Measurements from ENCODE around the gene KLHL30.

The KLHL30 gene

DNA sequence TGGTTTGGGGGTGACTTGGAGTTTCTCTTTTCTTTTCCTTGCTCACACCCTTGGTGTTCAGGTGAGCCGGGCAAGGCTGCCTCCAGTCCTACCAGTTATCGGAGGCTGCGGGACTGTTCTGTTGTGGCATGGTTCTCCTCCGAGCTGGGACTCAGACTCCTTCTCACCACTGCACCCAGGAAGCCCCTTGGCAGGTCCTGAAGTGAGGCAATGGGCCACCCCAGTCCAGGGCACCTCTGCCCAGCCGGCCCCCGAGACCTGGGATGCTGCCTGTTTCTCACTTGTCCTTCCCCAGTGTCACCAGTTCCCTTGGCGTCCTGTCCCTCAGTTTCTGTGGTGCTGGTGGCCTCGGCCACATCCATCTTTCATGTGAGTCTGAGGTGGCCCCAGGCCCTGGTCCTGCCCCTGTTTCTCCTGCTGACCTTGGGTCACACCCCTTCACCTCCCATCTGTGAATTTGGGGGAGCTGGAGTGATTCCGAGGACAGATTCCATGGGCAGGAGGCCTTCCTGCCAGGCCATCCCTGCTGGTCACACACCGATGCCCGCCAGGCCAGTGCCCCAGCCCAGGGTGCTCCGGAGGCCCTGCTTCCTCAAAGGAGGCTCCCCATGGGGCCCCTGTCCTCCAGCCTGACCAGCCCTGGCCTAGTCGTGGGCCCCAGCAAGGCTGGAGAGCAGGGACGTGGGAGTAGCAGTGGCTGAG lies 6.6 kb upstream of the KLHL30 start:
- no peak for DNase-seq

DNA sequence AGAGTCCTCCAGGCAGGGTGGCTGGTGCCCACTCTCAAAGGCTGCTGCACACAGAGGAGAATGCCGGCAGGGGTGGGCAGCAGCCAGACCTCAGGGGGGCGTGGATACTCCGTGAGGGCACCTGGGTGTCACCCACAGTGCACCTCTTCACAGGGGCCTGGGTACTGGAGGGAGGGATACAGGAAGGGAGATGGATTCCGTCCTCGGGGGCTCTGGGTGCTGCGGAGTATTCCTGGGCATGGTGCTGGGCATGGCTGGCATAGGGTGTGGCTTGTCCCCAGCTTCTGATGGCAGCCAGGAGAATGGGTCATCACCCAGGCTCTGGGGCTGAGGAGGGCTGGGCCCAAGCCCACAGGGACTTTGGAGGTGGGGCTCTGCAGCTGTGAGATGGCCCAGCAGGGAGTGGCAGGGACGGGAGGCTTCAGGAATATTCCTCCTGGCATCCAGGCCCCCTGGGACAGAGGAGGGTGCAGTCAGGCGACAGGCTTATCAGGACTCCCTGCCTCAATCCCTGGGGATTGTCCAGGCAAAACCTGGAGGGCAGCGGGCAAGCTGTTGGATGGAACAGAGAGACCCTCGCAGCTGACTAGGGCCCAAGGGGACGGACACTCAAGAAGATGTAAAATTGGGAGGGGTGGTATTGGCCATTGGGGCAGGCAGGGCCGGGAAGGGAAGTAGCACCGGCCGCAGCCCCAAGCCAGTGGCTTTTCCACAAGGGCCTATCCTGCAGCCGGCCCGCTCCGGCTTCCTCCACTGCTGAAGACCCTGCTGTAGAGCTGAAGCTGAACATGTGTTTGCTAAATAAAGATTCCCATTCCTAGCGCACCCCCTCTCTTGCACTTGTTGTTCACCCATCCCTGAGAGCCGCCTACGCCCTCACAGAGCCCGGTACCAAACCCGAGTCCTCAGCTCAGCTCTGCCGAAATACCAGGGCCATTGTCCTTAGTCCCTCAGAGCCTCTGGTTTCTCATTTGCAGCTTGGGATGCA lies 5.7 kb upstream of the KLHL30 start:
- DNase-seq: no peak

DNA sequence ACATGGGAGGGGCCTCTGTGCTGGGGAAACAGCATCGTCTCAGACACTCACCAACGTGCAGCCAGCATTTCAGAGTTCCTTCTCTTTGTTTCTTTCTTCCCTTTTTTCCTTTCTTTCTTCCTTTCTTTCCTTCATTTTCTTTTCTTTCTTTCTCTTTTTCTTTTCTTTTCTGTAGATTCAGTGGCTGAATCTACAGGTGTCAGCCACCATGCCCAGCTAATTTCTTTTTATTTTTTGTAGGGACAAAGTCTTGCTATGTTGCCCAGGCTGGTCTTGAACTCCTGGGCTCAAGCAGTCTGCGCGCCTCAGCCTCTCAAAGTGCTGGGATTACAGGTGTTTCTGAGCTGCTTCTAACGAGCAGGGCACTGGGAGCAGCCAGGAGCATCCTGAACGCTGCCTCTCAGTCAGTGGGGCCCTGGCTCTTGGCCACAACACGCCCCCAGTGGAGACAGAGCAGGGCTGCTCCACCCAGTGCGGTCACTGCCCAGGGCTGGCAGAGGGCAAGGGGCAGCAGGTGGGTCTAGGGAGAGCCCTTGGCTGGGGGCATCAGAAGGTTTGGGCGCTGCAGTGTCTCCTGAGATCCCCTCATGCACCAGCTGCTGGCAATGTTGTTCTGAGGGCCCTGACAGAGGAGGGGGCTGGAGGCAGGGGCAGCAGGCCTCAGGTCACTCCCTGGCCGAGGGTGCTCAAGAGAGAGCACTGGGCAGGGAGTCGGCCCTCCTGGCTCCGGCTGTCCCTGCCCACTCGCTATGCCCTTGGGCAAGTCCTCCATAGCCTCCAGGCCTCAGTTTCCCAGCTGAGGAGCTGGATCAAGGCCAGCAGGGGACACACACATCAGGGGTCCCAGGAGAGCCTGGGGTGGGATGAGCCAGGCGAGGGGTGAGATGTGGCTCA lies 4.7 kb upstream of the KLHL30 start:
- DNase-seq: no peak

DNA sequence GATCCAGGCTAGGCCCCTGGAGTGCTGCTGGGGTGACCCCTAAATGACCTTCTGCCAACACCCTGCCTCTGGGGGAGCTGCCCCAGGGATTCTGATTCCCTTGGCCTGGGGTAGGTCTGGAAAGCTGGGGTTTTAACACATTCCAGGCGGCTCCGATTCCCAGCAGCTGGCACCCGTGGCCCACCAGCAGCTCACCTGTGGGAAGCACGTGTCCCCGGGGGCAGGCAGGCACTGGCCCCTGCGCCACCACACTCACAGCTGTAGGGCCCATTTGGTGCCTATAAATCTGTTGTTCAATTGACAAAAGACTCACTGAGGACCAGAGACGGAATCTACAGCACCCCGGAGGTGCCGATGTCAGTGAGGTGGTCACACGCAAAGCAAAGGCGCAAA lies 4.1 kb upstream of the KLHL30 start:
- no peak for DNase-seq

DNA sequence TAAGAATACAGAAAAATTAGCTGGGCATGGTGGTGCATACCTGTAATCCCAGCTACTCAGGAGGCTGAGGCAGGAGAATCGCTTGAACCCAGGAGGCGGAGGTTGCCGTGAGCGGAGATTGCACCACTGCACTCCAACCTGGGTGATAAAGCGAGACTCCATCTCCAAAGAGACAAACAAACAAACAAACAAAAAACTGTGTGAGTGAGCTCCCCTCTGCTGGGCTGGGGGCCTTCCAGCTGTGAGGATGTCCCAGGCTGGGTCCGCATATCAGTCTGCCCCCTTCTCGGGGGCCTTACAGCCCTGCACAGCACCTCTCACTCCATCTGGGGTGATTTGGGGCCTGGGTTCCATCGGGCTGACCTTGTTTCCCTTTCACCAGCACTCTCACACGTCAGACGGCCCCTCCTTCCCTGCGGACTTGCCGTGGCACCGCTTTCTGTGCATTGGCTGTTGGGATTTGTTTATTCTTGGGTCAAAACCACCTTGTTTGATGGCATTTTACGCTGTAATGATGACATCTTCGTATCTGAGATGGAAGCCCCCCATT lies 2.8 kb upstream of the KLHL30 start:
- no peak for DNase-seq

DNA sequence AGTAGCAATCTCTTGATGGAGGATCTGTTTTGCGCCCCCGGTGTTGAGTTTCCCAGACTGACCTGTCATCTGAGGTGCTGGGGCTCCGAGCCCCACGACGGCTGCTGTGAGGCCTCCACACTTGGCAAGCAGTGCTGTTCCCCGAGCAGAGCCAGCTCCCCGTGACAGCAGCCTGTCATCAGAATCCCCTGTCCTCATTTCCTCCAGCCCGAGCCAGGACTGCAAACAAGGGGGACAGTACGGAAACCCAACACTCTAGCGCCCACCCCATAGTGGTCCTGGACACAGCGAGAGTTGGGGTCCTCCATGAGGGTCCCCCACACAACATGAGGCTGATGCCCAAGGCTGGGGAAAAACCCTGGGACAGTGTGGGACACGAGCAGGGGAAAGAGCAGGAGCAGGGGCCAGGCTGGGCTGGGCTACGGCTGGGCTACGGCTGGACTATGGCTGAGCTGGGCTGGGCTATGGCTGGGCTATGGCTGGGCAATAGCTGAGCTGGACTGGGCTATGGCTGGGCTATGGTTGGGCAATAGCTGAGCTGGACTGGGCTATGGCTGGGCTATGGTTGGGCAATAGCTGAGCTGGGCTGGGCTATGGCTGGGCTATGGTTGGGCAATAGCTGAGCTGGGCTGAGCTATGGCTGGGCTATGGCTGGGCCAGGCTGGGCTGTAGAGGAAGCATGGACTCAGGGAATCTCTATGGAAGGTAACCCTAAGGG lies 1.5 kb upstream of the KLHL30 start:
- DNase-seq: no peak

DNA sequence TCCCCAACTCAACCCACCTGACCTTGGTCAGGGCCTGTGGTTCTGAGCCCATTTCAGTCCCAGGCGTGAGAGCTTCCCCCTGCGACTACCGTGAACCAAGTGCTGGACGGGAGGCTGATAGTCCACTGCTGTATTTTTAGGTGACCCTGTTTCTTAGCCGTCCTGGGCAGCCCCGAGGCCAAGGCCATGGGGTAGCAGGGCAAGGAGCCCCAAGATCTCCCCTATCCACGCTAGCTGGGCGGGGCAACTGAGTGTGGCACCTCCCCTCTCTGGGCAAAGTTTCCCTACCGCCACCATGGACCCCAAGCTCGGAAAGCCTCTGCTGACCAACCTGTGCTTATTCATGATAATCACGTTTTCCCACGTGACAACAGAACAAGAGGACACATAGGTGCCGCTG lies 583 bp upstream of the KLHL30 start:
- no peak for DNase-seq

DNA sequence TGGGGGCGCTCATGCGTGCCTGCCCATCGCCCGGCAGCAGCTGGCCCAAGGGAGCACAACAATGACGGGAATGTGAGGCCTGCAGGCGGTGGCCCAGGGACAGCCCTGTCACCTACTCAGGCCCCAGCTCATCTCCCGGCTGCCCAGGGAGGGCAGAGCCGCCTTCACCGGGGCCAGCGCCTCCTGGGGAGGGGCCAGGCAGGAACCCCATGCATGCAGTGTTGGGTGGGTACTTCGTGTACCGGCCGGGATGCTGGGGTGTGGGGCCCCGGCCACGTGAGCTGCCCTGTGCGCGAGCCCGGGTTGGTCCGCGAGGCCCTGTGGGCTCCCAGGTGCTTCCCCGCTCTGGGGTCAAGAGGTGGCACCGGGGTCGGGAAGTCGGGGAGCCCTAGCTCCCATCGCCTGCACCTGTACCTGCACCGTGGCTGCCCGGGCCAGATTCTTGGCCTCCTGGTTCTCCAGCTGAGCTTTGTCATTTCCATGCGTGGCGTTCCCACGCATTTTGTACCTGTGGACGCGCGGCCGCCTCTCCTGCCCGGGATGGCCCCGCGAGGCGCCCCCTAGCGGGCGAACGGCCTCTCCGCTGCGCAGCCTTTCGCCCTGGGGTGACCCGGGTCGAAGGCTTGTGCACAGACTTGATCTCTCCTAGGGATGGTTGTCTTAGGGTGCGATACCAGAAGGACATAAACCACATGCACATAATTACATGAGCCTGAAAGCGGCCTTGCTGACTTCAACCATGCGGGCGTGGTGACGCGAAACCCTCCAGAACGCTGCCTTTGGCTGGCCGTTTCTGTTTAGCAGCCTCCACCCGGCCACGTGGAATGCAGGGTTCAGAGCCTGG lies 950 bp downstream of the KLHL30 start:
- no peak for DNase-seq

DNA sequence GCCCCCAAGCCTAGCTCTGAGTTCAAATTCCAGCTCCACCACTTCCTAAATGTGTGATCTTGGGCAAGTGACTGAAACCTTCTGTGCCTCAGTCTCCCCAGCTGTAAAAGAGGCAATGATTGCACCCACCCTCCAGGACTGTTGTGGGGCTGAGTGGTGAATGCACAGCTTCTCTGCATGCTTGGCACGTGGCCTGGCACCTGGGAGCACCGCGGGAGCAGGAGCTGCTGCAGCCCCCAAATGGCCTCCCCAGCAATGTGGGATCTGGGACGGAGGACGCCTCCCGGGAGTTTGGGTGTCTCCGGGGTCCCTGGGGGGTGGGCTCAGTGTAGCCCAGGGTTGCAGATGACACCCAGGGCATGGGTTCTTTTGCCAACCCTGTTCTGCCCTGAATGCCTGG lies 1.6 kb downstream of the KLHL30 start:
- no peak for DNase-seq

DNA sequence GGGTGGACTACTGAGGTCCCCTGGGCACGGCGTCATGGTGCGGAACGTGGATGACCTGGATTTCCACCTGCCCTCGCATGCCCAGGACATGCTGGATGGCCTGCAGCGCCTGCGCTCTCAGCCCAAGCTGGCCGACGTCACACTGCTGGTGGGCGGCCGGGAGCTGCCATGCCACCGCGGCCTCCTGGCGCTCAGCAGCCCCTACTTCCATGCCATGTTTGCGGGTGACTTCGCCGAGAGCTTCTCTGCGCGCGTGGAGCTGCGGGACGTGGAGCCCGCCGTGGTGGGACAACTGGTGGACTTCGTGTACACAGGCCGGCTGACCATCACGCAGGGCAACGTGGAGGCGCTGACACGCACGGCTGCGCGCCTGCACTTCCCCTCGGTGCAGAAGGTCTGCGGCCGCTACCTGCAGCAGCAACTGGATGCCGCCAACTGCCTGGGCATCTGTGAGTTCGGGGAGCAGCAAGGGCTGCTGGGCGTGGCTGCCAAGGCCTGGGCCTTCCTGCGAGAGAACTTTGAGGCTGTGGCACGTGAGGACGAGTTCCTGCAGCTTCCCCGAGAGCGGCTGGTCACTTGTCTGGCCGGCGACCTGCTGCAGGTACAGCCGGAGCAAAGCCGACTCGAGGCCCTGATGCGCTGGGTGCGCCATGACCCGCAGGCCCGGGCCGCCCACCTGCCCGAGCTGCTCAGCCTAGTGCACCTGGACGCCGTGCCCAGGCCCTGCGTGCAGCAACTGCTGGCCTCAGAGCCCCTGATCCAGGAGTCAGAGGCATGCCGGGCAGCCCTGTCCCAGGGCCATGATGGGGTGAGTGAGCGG lies 2.5 kb downstream of the KLHL30 start:
- DNase-seq: no peak

DNA sequence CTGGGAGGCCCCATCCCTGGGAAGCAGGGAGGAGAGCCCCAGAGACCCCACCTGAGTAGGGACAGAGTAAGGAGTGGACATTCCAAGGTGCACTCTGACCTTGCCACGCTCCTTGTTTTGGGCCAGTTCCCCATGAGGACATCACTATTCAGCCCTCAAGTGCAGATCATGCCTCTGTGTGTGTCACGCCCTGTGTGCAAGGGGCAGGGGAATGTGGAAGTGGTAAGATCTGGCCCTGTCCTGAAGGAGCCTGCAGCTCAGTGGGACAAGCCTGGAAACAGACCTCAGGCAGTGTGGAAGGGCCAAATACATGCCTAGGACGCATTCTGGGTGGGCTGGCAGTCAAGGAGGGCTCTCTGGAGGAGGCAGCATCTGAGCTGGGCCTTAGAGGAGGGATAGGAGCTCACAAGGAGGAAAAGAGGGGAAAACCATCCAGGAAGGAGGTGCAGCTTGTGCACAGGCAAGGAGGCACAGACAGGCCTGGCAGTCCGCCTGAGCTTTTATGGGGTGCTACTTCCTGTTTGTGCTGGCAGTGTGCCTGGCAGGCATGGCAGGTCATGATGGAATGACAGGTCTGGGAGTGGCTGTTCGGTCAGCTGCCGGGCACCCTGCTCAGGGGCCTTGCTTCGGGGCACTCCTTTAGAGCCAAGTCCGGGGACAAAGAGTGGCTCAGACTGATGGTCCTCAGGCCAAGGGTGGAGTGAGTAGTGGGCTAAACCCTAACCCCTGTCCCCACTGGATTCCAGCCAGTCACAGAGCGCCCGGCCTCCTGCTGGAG lies 3.3 kb downstream of the KLHL30 start:
- no peak for DNase-seq

DNA sequence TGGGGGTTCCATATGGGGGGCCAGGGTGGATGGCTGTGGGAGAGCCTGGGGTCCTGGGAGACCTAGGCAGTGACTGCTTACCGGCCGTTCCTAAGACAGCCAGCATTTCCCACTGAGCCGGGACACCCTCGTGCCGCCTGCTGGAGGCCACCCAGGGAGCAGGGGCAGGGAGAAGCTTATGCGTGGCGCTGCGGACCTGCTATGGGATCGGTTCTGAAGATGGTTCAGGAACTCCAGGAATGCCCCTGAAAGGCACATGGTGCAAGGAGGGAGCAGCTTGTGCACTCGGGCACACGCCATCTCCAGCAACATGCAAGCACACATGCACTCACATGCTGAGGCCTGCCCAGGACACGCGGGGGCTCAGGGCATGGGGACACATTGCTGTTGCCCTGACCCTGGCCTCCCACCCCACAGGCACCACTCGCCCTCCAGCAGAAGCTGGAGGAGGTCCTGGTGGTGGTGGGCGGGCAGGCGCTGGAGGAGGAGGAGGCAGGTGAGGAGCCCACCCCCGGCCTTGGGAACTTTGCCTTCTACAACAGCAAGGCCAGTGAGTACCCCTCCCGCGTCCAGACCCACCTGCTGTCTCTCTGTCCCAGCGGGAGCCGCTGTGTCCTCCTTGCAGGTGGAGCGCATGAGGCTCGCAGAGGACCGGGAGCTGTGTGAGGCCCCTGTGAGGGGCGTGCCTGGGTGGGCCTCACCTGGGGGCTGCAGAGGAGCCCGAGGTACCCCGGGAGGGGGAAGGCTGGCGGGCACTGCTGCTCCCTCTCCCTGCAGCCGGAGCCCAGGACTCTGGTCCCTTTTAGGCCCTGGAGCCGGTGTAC lies 4.1 kb downstream of the KLHL30 start:
- no peak for DNase-seq

DNA sequence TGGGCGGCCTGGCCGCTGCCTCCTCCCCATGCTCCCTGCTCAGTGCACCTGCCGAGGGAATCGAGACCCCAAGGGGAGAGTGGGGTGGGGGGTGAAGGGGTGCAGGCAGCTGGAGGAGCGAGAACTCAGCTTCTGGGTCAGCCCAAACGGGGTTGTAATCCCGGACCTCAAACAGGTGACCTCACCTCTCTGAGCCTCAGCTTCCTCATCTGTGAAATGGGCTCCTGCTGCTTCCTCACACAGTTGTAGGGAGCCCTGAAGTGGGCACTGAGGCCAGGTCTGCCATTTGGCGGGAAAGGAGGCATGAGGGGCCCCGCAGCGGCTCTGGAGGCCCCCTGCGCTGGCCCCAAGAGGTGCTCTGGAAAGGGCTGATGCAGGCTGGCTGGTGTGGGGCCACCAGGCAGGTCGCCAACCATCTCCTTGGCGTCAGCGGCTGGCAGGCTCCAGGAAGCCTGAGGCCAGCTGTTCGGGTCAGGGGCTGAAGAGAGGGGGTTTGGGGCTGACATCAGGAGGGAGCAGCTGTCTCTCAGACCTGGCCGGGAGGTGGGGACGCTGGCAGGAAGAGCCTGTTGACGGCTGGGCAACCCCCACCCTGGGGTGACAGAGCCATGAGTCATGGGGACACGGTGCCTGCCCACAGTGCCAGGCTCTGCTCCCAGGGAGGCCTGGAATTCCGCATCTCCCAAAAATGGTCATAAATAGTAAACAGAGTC lies 4.9 kb downstream of the KLHL30 start:
- DNase-seq: no peak

DNA sequence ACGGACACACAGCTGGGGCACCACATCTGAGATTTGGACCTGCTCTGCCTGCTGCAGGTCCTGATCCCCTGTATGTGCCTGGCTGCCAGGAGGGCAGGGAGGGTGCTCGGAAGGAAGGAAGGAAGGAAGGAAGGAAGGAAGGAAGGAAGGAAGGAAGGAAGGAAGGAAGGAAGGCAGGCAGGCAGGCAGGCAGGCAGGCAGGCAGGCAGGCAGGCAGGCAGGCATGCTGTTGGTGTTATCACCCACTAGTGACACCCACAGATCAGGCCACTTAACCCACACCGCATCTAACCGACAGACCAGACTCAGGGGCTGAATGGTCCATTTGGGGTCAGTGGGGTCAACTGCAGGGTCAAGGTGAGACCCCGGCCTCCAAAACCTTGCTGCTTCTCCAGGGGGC lies 5.8 kb downstream of the KLHL30 start:
- no peak for DNase-seq

DNA sequence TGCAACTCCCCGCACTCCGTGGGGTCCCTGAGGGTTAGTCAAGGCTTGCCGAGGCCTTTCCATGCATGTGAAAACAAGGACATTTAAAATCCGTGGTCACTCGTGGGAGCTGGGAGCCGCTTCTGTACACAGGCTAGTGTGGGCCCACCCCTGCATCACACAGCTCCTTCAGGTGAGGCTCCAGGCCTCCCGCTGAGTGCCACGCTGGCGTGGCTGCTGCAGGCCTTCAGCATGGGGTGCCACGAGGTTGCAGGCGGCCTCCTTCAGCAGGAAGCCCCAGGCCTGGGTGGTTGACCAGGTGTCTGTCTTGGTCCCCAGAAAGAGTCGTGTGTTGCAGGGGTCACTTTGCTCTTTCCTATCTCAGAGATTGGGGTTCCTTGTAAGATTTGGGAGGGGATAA lies 6.6 kb downstream of the KLHL30 start:
- DNase-seq: no peak

DNA sequence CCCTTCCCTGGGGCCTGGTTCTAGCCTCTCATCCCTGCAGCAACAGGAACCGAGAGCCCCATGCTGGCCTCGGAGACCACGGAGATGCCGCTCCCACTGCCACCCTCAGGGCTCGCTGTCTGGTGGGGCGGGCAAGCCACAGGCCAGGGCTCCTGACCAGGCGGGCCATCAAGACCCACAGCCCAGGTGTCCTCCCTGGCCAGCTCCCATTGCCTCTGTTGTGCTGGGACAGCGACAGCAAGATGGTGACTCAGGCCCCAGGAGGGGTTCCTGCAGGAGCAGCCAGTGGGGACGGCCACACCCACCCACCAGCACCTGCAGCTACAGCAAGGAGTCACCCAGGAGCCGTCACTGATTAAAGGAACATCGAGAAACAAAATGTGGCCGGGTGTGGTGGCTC lies 7.4 kb downstream of the KLHL30 start:
- no peak for DNase-seq

DNA sequence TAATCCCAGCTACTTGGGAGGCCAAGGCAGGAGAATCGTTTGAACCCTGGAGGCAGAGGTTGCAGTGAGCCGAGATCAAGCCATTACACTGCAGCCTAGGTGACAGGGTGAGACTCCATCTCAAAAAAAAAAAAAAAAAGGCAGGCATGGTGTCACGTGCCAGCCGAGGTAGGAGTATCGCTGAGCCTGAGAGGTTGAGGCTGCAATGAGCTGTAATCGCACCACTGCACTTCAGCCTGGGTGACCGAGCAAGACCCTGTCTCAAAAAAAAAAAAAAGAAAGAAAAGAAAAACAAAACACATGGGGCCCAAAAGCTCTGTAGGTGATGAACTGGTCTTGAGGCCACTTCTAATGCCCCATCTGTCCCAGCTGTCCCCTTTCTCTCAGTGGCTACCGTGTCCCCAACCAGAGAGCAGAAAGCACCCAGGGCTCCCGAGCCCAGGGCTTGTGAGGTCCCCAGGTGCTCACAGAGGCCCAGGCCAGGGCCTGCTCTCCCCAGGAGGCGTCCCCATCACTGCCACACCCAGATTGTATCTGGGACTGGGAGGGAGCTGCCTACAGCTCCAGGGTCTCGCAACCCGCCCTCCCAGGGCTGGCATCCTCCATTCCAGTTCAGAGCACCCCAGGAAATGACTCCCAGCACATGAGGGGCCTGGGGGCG lies 8.5 kb downstream of the KLHL30 start:
- DNase-seq: no peak
